Stimulated activated CD4-positive, alpha-beta T cell treated with anti-CD3 and anti-CD28 coated beads, Interleukin-1b, Interleukin-23, amount 100 ng/mL, for 4 hours (primary cell): ENCODE measurements around the gene PDLIM3.
"Not testable (repeated sequence)": the region's sequence is repeated elsewhere in the genome, so short reads cannot be mapped to it uniquely, and the experiment has no call there.

Experiments used
- DNase-seq, 2 donors: peaks; one replicate each; pipeline ENCODE4 v3.0.0-alpha.2; 2020; ENCODE audit warnings: low read depth in 2 of 2

Gene PDLIM3

GRCh38 chr4:185552254-185552653 is 16.9 kb upstream of the PDLIM3 start:
- DNase-seq = no peak

- DNase-seq = no peak
Observed at GRCh38 chr4:185550933-185551332, 15.6 kb upstream of the PDLIM3 start.

GRCh38 chr4:185549095-185549639 is 13.9 kb upstream of the PDLIM3 start:
- DNase-seq = no peak

- DNase-seq = no peak
Observed at GRCh38 chr4:185548587-185548986, 13.3 kb upstream of the PDLIM3 start.

GRCh38 chr4:185546335-185546734 is 11.0 kb upstream of the PDLIM3 start:
- DNase-seq = no peak

GRCh38 chr4:185542626-185543315 is 7.5 kb upstream of the PDLIM3 start:
- DNase-seq = no peak

- no peak for DNase-seq
Observed at GRCh38 chr4:185541251-185541727, 6.0 kb upstream of the PDLIM3 start.

GRCh38 chr4:185540487-185541120 is 5.3 kb upstream of the PDLIM3 start:
- DNase-seq = no peak

GRCh38 chr4:185540040-185540439 is 4.7 kb upstream of the PDLIM3 start:
- DNase-seq = no peak

- no peak for DNase-seq
Observed at GRCh38 chr4:185538806-185539205, 3.5 kb upstream of the PDLIM3 start.

- DNase-seq = no peak
Observed at GRCh38 chr4:185536411-185536709, 1.1 kb upstream of the PDLIM3 start.

- no peak for DNase-seq
Observed at GRCh38 chr4:185535612-185536410, 504 bp upstream of the PDLIM3 start.

- no peak for DNase-seq
Observed at GRCh38 chr4:185534511-185534865, 819 bp downstream of the PDLIM3 start.

- no peak for DNase-seq
Observed at GRCh38 chr4:185532795-185533324, 2.4 kb downstream of the PDLIM3 start.

GRCh38 chr4:185532293-185532692 is 3.0 kb downstream of the PDLIM3 start:
- no peak for DNase-seq

- DNase-seq = not testable (repeated sequence)
Observed at GRCh38 chr4:185531654-185532053, 3.7 kb downstream of the PDLIM3 start.

GRCh38 chr4:185529413-185529812 is 5.9 kb downstream of the PDLIM3 start:
- DNase-seq = no peak

- no peak for DNase-seq
Observed at GRCh38 chr4:185524888-185525863, 10.1 kb downstream of the PDLIM3 start.

GRCh38 chr4:185523862-185524261 is 11.4 kb downstream of the PDLIM3 start:
- DNase-seq = no peak

- no peak for DNase-seq
Observed at GRCh38 chr4:185522451-185522850, 12.9 kb downstream of the PDLIM3 start.

GRCh38 chr4:185520119-185520518 is 15.2 kb downstream of the PDLIM3 start:
- DNase-seq = no peak
